Liver (tissue), 9 donors: ENCODE data around the gene MYO9B. TPM values are rescaled to one million over a fixed set of nuclear protein-coding genes. Genes with fewer than 3 reads are reported as not detected.

Source experiments
- DNase-seq: peaks from one replicate; pipeline ENCODE4 v3.0.0-alpha.2; 2017; ENCODE audit warnings: low spot score
- H3K27ac ChIP-seq, 2 donors: one replicate each; pipeline ENCODE4 v1.7.0; 2013; ENCODE audit warnings: inconsistent platforms in 2 of 2, low read length in 2 of 2, control low read depth in 1 of 2, low read depth in 1 of 2, mild to moderate bottlenecking in 1 of 2
- H3K27me3 ChIP-seq, 4 donors: one replicate each; pipeline versions ENCODE4 v1.6.1 to v1.7.0; 2013; ENCODE audit warnings: low read length in 3 of 4, inconsistent platforms in 1 of 4, mild to moderate bottlenecking in 1 of 4, moderate library complexity in 1 of 4; ENCODE audit not compliant: control insufficient read depth in 4 of 4, insufficient read depth in 4 of 4
- H3K36me3 ChIP-seq, 4 donors: one replicate each; pipeline versions ENCODE4 v1.6.1 to v1.7.0; 2013; ENCODE audit warnings: low read length in 3 of 4, mild to moderate bottlenecking in 3 of 4, low read depth in 1 of 4, moderate library complexity in 1 of 4; ENCODE audit not compliant: control insufficient read depth in 4 of 4, insufficient read depth in 3 of 4
- H3K4me1 ChIP-seq, 4 donors: one replicate each; pipeline versions ENCODE4 v1.6.1 to v1.7.0; 2013; ENCODE audit warnings: low read length in 3 of 4, mild to moderate bottlenecking in 3 of 4, moderate library complexity in 1 of 4; ENCODE audit not compliant: control insufficient read depth in 4 of 4, insufficient read depth in 4 of 4
- H3K4me3 ChIP-seq, 3 donors: one replicate each; pipeline versions ENCODE4 v1.6.1 to v1.7.0; 2013; ENCODE audit warnings: low read length in 3 of 3, control low read depth in 1 of 3, low read depth in 1 of 3, mild to moderate bottlenecking in 1 of 3
- H3K9ac ChIP-seq, 2 donors: one replicate each; pipeline ENCODE4 v1.7.0; 2013; ENCODE audit warnings: low read length in 2 of 2, mild to moderate bottlenecking in 2 of 2, moderate library complexity in 2 of 2, control low read depth in 1 of 2, low read depth in 1 of 2
- H3K9me3 ChIP-seq, 4 donors: one replicate each; pipeline versions ENCODE4 v1.6.1 to v1.7.0; 2013; ENCODE audit warnings: low read length in 3 of 4; ENCODE audit not compliant: control insufficient read depth in 4 of 4
- EGR1 ChIP-seq, 2 donors: IDR thresholded peaks; 2 replicates each; pipeline ENCODE4 v1.6.1; 2016 to 2018; ENCODE audit warnings: antibody characterized with exemption in 2 of 2, low read depth in 2 of 2
- FOXA1 ChIP-seq: IDR thresholded peaks from 2 replicates; pipeline ENCODE4 v1.6.1; 2016; ENCODE audit warnings: antibody characterized with exemption
- FOXA2 ChIP-seq: IDR thresholded peaks from 2 replicates; pipeline ENCODE4 v1.6.1; 2016; ENCODE audit warnings: antibody characterized with exemption
- GABPA ChIP-seq, 2 donors: IDR thresholded peaks in 1 of 2; conservative IDR thresholded peaks in 1 of 2; 2 replicates each; pipeline ENCODE4 v1.6.1; 2016; ENCODE audit warnings: antibody characterized with exemption in 2 of 2, mild to moderate bottlenecking in 1 of 2, moderate library complexity in 1 of 2
- HNF4A ChIP-seq, 2 donors: conservative IDR thresholded peaks; 2 replicates each; pipeline ENCODE4 v1.6.1; 2016; ENCODE audit warnings: antibody characterized with exemption in 2 of 2, mild to moderate bottlenecking in 2 of 2
- HNF4G ChIP-seq: IDR thresholded peaks from 2 replicates; pipeline ENCODE4 v1.6.1; 2016; ENCODE audit warnings: antibody characterized with exemption
- JUND ChIP-seq, 2 donors: IDR thresholded peaks; 2 replicates each; pipeline ENCODE4 v1.6.1; 2016; ENCODE audit warnings: antibody characterized with exemption in 2 of 2
- MAX ChIP-seq: IDR thresholded peaks from 2 replicates; pipeline ENCODE4 v1.6.1; 2016; ENCODE audit warnings: antibody characterized with exemption
- NR2F2 ChIP-seq: IDR thresholded peaks from 2 replicates; pipeline ENCODE4 v1.6.1; 2016; ENCODE audit warnings: antibody characterized with exemption
- RAD21 ChIP-seq, 2 donors: IDR thresholded peaks; 2 replicates each; pipeline ENCODE4 v1.6.1; 2016; ENCODE audit warnings: antibody characterized with exemption in 2 of 2, mild to moderate bottlenecking in 2 of 2
- REST ChIP-seq: IDR thresholded peaks from 2 replicates; pipeline ENCODE4 v1.6.1; 2016; ENCODE audit warnings: antibody characterized with exemption, mild to moderate bottlenecking
- RXRA ChIP-seq, 2 donors: IDR thresholded peaks; 2 replicates each; pipeline ENCODE4 v1.6.1; 2017 to 2018; ENCODE audit warnings: antibody characterized with exemption in 2 of 2, mild to moderate bottlenecking in 1 of 2
- SP1 ChIP-seq: IDR thresholded peaks from 2 replicates; pipeline ENCODE4 v1.6.1; 2018; ENCODE audit warnings: antibody characterized with exemption, mild to moderate bottlenecking
- TAF1 ChIP-seq: conservative IDR thresholded peaks from 2 replicates; pipeline ENCODE4 v1.6.1; 2016; ENCODE audit warnings: antibody characterized with exemption, mild to moderate bottlenecking
- YY1 ChIP-seq: IDR thresholded peaks from 2 replicates; pipeline ENCODE4 v1.6.1; 2016; ENCODE audit warnings: antibody characterized with exemption, mild to moderate bottlenecking
- ZBTB33 ChIP-seq: IDR thresholded peaks from 2 replicates; pipeline ENCODE4 v1.6.1; 2016; ENCODE audit warnings: antibody characterized with exemption
- WGBS: extraction: QIAGEN DNeasy Blood & Tissue Kit; methylation state at CpG from one replicate; pipeline ENCODE4 v1.1.7; 2013; 5-methylcytosine and 5-hydroxymethylcytosine counted together
- polyA plus RNA-seq, 2 donors: library from polyadenylated mRNA; stranded (reverse) in 1 of 2; unstranded in 1 of 2; fragments of 200-250 nt in 1 of 2; fragments of >200 nt in 1 of 2; fragmentation: Nextera tagmentation in 1 of 2; extraction: Ambion mirVana in 1 of 2; gene quantifications; one replicate each; pipeline versions ENCODE4 v1.2.1 to v1.2.3, GENCODE V29; 2013 to 2015
- total RNA-seq, 2 donors: library from RNA; depleted of rRNA; stranded (reverse); fragments of >200 nt; gene quantifications; one replicate each; pipeline ENCODE4 v1.2.3, GENCODE V29; 2014
- TF ChIP-seq, protein P1 (sequence below): IDR thresholded peaks from 2 replicates; pipeline ENCODE4 v1.6.1; 2016; ENCODE audit warnings: antibody characterized with exemption
- TF ChIP-seq, protein P2 (sequence below): fragments of 150-350 bp; IDR thresholded peaks from 2 replicates; pipeline ENCODE4 v1.5.1; 2017; ENCODE audit warnings: improper control_type of control experiment, low read depth, low read length; ENCODE audit not compliant: missing input control
- donor health status: healthy.
- donor health status: healthy.
- donor health status: healthy.
- donor health status: healthy.
- donor health status: healthy.

Gene MYO9B
- total and polyA plus RNA-seq, 4 donors = 9.1 to 32.5 (median 21.0) TPM

DNA sequence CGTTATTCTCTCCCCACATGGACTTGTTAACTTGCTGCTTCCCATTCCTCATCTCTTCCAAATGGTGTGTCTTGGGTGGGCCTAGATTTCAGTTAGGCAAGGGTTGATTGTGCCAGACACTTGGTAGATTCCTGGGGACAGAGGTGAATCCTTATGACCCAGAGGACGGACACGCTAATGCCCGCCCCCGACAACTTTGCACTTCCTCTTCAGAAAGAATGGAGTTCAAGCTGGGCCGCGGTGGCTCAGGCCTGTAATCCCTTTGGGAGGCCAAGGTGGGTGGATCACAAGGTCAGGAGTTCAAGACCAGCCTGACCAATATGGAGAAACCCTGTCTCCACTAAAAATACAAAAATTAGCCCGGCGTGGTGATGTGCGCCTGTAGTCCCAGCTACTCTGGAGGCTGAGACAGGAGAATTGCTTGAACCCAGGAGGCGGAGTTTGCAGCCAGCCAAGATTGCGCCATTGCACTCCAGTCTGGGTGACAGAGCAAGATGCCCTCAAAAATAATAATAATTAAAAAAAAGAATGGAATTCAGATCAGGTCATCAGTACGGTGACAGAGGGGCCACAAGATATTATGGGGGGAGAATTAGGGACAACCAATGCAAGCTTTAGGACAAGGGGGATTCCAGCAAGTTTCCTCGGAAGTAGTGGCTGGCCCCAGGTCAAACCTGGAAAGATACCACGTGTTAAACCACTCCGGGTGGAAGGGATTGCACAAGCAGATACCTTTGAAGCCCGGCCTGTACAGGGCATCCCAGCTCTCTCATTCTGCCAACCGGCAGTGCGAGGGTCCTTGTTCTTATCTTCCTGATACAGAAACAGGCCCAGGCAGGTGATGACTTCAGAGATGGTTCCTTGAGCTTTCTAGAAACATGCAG lies 2.7 kb downstream of the MYO9B start:
- Histone ChIP-seq H3K27ac (no peak overlapping the region), H3K9me3 (no peaks in the 10 kb centered on the region), H3K27me3 (no peaks in the 10 kb centered on the region), H3K36me3 (no peaks in the 10 kb centered on the region), H3K9ac (no peak overlapping the region), H3K4me3 (no peak overlapping the region), H3K4me1 (peaks cover 4 to 43% (median 31%) of the 10 kb centered on the region in 4 donors)
- 67% methylated on average over 19 of the region's 19 CpGs for WGBS
- TF ChIP-seq HNF4G (no peak), FOXA1 (no peak), NR2F2 (no peak), SP1 (peak; percentile 16), EGR1 (IDR thresholded peaks at IDR 0.05; ENCODE audit: low read depth in 2 of 2) (no peak), RXRA (IDR thresholded peaks at IDR 0.05) (peak; percentile 40 to 66), TAF1 (no peak), GABPA (IDR thresholded peaks at IDR 0.05 in 1 of 2, conservative IDR thresholded peaks at IDR 0.05 in 1 of 2) (no peak), REST (no peak), ZBTB33 (no peak), RAD21 (IDR thresholded peaks at IDR 0.05) (peak in 1 of 2 donors; percentile 49), FOXA2 (no peak), YY1 (peak; percentile 16), JUND (IDR thresholded peaks at IDR 0.05) (no peak), HNF4A (conservative IDR thresholded peaks at IDR 0.05) (peak; percentile 34 to 42), MAX (peak; percentile 54)
- TF ChIP-seq, protein P1, sequence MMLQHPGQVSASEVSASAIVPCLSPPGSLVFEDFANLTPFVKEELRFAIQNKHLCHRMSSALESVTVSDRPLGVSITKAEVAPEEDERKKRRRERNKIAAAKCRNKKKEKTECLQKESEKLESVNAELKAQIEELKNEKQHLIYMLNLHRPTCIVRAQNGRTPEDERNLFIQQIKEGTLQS = no peak
- TF ChIP-seq, protein P2, sequence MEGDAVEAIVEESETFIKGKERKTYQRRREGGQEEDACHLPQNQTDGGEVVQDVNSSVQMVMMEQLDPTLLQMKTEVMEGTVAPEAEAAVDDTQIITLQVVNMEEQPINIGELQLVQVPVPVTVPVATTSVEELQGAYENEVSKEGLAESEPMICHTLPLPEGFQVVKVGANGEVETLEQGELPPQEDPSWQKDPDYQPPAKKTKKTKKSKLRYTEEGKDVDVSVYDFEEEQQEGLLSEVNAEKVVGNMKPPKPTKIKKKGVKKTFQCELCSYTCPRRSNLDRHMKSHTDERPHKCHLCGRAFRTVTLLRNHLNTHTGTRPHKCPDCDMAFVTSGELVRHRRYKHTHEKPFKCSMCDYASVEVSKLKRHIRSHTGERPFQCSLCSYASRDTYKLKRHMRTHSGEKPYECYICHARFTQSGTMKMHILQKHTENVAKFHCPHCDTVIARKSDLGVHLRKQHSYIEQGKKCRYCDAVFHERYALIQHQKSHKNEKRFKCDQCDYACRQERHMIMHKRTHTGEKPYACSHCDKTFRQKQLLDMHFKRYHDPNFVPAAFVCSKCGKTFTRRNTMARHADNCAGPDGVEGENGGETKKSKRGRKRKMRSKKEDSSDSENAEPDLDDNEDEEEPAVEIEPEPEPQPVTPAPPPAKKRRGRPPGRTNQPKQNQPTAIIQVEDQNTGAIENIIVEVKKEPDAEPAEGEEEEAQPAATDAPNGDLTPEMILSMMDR = no peak
- DNase-seq = no peak
